SU-DHL-6 (cell line): ENCODE results near the gene DGKB.

Source experiments
- CTCF ChIP-seq: fragments of 200-600 bp; sonication (generic); IDR thresholded peaks from one replicate; pipeline ENCODE4 v1.5.1; 2017; ENCODE audit warnings: antibody characterized with exemption, mild to moderate bottlenecking, low read length, moderate library complexity; ENCODE audit not compliant: insufficient read depth, poor library complexity, severe bottlenecking
- EZH2phosphoT487 ChIP-seq: fragments of 200-600 bp; sonication (generic), shearing (Covaris generic); conservative IDR thresholded peaks from 2 replicates; pipeline ENCODE4 v1.6.1; 2018; ENCODE audit warnings: mild to moderate bottlenecking, antibody characterized with exemption, low read length, moderate library complexity, mixed read lengths

- no peak for TF ChIP-seq CTCF
- TF ChIP-seq EZH2phosphoT487 = no peak
Measured at GRCh38 chr7:14752301-14752700, 150.2 kb downstream of the DGKB start.
